Lower leg skin (tissue), 3 donors: ENCODE data around the gene PPP1R14C.

Source experiments
- POLR2A ChIP-seq, 2 donors: fragments of 450-650 bp; IDR thresholded peaks; one replicate each; pipeline ENCODE4 v1.6.1; 2016 to 2017; ENCODE audit warnings: antibody characterized with exemption in 2 of 2, mild to moderate bottlenecking in 1 of 2, moderate library complexity in 1 of 2
- TF ChIP-seq, protein P1 (sequence below), 3 donors: fragments of 450-650 bp; IDR thresholded peaks; one replicate each; pipeline ENCODE4 v1.5.1; 2016; ENCODE audit warnings: antibody characterized with exemption in 3 of 3, mild to moderate bottlenecking in 3 of 3, moderate library complexity in 2 of 3

DNA sequence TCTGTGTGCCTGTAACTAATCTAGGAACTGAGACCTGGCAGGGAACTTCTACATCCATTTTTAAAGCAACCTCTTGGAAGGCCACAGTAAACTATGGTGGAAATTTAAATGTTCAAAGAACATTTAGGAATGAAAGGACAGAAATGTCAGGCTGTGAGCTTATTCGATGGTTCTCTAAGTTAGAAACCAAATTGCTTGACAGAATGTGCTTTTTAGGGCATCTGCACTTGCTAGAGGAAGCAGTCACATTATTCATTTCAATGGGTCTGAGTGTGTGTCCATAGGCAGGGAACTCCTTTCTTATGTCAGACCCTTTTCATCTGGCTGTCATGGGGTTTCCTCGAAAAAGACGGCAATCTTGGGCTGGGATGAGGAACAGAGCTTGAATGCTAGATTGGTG is 84.4 kb downstream of the PPP1R14C start:
- TF ChIP-seq, protein P1, sequence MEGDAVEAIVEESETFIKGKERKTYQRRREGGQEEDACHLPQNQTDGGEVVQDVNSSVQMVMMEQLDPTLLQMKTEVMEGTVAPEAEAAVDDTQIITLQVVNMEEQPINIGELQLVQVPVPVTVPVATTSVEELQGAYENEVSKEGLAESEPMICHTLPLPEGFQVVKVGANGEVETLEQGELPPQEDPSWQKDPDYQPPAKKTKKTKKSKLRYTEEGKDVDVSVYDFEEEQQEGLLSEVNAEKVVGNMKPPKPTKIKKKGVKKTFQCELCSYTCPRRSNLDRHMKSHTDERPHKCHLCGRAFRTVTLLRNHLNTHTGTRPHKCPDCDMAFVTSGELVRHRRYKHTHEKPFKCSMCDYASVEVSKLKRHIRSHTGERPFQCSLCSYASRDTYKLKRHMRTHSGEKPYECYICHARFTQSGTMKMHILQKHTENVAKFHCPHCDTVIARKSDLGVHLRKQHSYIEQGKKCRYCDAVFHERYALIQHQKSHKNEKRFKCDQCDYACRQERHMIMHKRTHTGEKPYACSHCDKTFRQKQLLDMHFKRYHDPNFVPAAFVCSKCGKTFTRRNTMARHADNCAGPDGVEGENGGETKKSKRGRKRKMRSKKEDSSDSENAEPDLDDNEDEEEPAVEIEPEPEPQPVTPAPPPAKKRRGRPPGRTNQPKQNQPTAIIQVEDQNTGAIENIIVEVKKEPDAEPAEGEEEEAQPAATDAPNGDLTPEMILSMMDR (IDR thresholded peaks at IDR 0.05) = no peak
- TF ChIP-seq POLR2A (IDR thresholded peaks at IDR 0.05) = no peak
